T-helper 1 cell treated with Interleukin-12 subunit alpha and Interleukin-12 subunit beta and Interleukin-4 antibody, amounts not matched to agents 30 μg/mL and 1 μg/mL, for 36 hours (primary cell): ENCODE results near the gene IFI27L2.
"Not testable (repeated sequence)": the region's sequence is repeated elsewhere in the genome, so short reads cannot be mapped to it uniquely, and the experiment has no call there.

Experiments used
- H3K27ac Mint-ChIP-seq: one replicate; pipeline ENCODE4 v1.8.0; 2021; ENCODE audit warnings: mild to moderate bottlenecking, mixed read lengths
- H3K27me3 Mint-ChIP-seq: one replicate; pipeline ENCODE4 v1.8.0; 2021; ENCODE audit warnings: low read depth, mixed read lengths
- H3K36me3 Mint-ChIP-seq: one replicate; pipeline ENCODE4 v1.8.0; 2021; ENCODE audit warnings: low read depth, mixed read lengths
- H3K4me1 Mint-ChIP-seq: one replicate; pipeline ENCODE4 v1.8.0; 2021; ENCODE audit warnings: low read depth, mixed read lengths
- H3K4me3 Mint-ChIP-seq: one replicate; pipeline ENCODE4 v1.8.0; 2021; ENCODE audit warnings: mild to moderate bottlenecking, moderate library complexity, mixed read lengths
- H3K9me3 Mint-ChIP-seq: one replicate; pipeline ENCODE4 v1.8.0; 2021; ENCODE audit warnings: mixed read lengths

Gene IFI27L2

DNA sequence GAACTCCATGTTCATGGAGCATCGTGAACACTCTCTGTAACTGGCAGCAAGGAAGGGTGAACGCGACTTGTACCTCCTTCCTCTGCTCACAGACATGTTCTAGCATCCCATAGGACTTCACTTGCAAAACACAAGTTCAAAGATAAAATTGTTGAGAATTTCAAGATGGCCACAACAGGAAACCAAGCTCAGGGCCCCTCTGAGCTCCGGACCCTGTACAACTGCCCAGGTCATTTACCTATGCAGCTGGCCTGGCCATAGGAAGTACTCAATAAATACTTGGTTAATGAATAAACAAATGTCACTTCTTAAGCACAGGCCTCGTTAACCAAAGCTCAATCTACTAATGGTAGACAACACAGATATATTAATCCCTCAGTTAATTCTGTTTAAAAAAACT, 33.1 kb upstream of the IFI27L2 start:
- Mint-ChIP-seq H3K27ac (no peak overlapping the region), H3K27me3 (no peaks in the 10 kb centered on the region), H3K4me3 (no peak overlapping the region), H3K4me1 (peaks cover 41% of the 10 kb centered on the region), H3K9me3 (no peaks in the 10 kb centered on the region), H3K36me3 (no peaks in the 10 kb centered on the region)

DNA sequence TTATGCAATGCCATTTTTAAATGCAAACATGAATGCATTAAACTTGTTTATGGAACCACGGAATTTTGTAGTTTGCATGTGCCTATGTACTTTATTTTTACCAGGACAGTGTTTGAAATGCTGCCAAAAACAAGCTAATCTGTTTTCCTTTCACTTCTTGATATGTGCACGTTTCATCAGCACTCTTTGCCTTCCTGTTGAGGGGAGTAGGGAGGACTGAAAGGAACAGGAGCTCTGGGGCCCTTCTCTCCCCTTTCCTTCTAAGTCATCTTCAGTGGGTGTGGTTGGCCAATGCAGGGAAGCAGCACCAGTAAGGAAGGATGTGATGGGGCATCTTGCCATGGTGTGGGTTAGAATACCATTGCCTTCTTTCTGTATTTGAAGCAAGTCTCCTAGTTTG, 32.6 kb upstream of the IFI27L2 start:
- Mint-ChIP-seq H3K4me1 (peaks cover 42% of the 10 kb centered on the region), H3K36me3 (no peaks in the 10 kb centered on the region), H3K27me3 (no peaks in the 10 kb centered on the region), H3K9me3 (no peaks in the 10 kb centered on the region), H3K27ac (no peak overlapping the region), H3K4me3 (no peak overlapping the region)

GRCh38 chr14:94161058-94161457, 31.7 kb upstream of the IFI27L2 start:
- Mint-ChIP-seq H3K36me3 (no peaks in the 10 kb centered on the region), H3K4me3 (no peak overlapping the region), H3K9me3 (no peaks in the 10 kb centered on the region), H3K27me3 (no peaks in the 10 kb centered on the region), H3K27ac (no peak overlapping the region), H3K4me1 (peaks cover 44% of the 10 kb centered on the region)

GRCh38 chr14:94158239-94158883, 29.0 kb upstream of the IFI27L2 start:
- peaks cover 34% of the 10 kb centered on the region for H3K4me1 Mint-ChIP-seq
- peak overlapping the region; percentile 23 for H3K27ac Mint-ChIP-seq
- no peaks in the 10 kb centered on the region for H3K27me3 Mint-ChIP-seq
- no peaks in the 10 kb centered on the region for H3K9me3 Mint-ChIP-seq
- H3K4me3 Mint-ChIP-seq, result peak overlapping the region; percentile 16
- no peaks in the 10 kb centered on the region for H3K36me3 Mint-ChIP-seq

DNA sequence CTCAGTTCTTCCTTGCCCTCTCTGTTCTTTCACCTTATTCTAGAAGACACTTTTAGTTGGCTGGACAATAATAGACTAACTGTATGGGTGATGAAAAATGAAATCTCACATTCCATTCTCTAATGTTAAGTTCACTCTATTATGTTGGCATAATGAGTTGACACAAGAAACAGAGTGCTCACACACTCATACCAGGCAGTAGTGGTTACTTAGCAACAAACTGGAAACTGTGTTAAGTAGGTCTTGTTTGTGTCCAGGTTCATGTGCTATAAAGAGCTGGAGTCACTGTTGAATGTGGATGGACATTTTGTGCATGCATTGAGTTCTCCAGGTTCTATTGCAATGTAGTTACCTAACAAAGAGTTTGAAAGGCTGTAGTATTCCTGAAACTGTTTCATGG, 27.8 kb upstream of the IFI27L2 start:
- H3K9me3 Mint-ChIP-seq, result no peaks in the 10 kb centered on the region
- no peaks in the 10 kb centered on the region for H3K27me3 Mint-ChIP-seq
- H3K4me1 Mint-ChIP-seq, result peaks cover 31% of the 10 kb centered on the region
- no peaks in the 10 kb centered on the region for H3K36me3 Mint-ChIP-seq
- no peak overlapping the region for H3K4me3 Mint-ChIP-seq
- no peak overlapping the region for H3K27ac Mint-ChIP-seq

DNA sequence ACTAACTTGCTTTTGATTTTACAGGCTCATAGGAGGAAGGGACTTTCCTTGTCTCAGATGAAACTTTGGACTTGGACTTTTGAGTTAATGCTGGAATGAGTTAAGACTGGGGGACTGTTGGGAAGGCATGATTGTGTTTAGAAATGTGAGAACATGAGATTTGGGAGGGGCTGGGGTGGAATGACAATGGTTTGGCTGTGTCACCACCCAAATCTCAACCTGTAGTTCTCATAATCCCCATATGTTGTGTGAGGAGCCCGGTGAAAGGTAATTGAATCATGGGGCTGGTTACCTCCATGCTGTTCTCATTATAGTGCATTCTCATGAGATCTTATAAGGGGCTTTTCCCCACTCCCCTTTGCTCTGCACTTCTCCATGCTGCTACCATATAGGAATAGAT, 26.7 kb upstream of the IFI27L2 start:
- peaks cover 25% of the 10 kb centered on the region for H3K4me1 Mint-ChIP-seq
- H3K36me3 Mint-ChIP-seq, H3K9me3 Mint-ChIP-seq, H3K4me3 Mint-ChIP-seq, H3K27me3 Mint-ChIP-seq, H3K27ac Mint-ChIP-seq: not testable (repeated sequence)

DNA sequence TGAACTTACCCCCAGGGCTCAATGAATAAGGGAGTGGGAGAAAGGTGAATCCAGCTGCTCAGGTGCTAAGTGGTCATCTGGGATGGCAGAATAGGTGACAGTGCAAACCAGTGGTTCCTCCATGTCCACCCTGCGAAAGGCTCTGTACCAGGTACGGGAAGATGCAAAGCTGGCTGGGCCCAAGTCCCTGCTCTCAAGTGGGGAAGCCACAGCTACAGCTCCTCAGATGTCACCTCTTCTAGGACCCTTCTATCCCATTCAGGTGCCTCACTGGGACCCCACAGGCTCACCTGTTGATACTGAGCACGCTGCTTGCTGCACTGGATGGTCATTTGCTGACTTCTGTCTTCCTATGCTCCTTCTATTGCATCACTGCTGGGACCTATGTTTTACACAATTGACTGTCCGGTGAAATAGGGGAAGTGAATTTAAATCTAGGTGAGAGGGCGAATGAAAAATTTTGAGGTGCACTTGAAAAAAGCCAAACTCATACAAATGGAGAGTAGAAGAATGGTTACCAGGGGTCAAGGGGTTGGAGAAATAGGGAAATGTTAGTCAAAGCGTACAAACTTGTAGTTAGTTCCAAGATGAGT, 24.4 kb upstream of the IFI27L2 start:
- no peak overlapping the region for H3K4me3 Mint-ChIP-seq
- no peaks in the 10 kb centered on the region for H3K36me3 Mint-ChIP-seq
- no peak overlapping the region for H3K27ac Mint-ChIP-seq
- peaks cover 26% of the 10 kb centered on the region for H3K27me3 Mint-ChIP-seq
- H3K4me1 Mint-ChIP-seq, result peaks cover 17% of the 10 kb centered on the region
- H3K9me3 Mint-ChIP-seq, result no peaks in the 10 kb centered on the region

- H3K27me3 Mint-ChIP-seq, result peaks cover 30% of the 10 kb centered on the region
- H3K4me3 Mint-ChIP-seq, result no peak overlapping the region
- H3K36me3 Mint-ChIP-seq, result no peaks in the 10 kb centered on the region
- peaks cover 6% of the 10 kb centered on the region for H3K4me1 Mint-ChIP-seq
- no peaks in the 10 kb centered on the region for H3K9me3 Mint-ChIP-seq
- no peak overlapping the region for H3K27ac Mint-ChIP-seq
Measured at GRCh38 chr14:94152676-94153075, 23.3 kb upstream of the IFI27L2 start.

DNA sequence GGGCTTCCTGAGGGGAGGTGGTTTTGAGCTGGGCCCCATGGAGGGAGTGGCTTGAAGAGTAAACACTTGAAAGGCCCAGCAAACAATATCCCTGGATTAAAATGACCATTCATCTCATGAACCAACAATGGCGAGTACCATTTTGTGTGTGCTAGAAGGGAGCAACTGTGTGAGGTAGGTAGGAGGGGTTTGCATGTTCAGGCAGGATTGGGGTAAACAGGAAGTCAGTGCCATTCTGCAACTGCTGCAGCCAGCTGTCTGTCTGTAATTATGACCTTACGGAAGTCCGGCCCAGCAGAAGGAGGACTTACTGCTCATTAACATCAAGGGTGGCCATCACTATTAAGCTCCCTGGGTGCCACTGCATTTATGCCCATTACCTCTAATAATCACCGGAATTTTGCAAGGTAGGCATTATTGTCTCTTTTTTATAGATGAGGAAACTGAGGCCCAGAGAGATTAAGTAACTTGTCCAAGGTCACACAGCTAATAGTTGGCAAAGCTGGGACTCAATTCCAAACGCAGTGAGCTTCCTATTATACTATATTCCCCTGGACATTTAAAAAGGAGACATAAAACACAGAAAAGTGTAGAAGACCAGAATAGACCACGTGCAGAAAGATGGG, 16.6 kb upstream of the IFI27L2 start:
- Mint-ChIP-seq H3K4me1 (peaks cover 15% of the 10 kb centered on the region), H3K36me3 (no peaks in the 10 kb centered on the region), H3K9me3 (no peaks in the 10 kb centered on the region), H3K27me3 (peaks cover 24% of the 10 kb centered on the region), H3K4me3 (no peak overlapping the region), H3K27ac (no peak overlapping the region)

GRCh38 chr14:94144765-94145164, 15.4 kb upstream of the IFI27L2 start:
- no peak overlapping the region for H3K27ac Mint-ChIP-seq

DNA sequence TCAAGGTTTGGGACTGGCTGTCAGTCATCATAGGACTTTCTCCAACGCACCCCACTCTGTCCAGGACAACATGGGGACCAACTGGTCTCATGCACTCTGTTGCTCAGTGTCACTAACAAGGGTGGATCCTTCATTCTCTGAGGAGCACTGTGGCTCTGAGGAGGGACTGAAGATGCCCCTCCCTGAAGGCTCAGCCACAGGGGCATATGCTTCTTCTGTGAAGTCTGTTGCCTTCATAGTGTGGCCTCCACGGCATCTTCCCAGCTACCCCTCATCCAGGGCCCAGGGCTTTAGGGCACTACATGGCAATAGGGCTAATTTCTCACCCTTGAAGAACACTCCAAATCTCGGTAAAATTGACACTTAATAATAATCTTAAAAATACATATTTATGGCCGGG, 14.3 kb upstream of the IFI27L2 start:
- Mint-ChIP-seq H3K27ac (no peak overlapping the region), H3K9me3 (no peaks in the 10 kb centered on the region)

More at GRCh38 chr14:94144765-94145164, 15.4 kb upstream of the IFI27L2 start:
- Mint-ChIP-seq H3K4me3 (no peak overlapping the region), H3K9me3 (no peaks in the 10 kb centered on the region), H3K4me1 (peaks cover 15% of the 10 kb centered on the region), H3K36me3 (no peaks in the 10 kb centered on the region), H3K27me3 (peaks cover 13% of the 10 kb centered on the region)

DNA sequence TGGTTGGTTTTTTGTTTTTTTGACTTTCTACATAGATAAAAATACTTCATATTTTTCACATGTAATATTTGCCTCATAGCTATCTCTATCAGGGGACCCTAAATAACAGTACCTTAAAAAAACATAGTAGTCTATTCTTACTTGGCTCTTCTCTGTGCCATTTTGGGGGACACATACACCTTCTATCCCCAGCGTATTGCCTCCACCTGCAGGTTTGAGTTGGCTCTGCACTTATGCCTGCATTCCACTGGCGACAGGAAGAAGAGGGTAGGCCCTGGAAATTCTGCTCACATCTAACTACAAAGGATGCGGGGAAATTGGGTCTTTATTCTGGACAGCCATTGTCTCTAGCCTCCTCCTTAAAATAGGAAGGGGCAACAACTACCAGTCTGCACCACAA, 13.8 kb upstream of the IFI27L2 start:
- no peaks in the 10 kb centered on the region for H3K27me3 Mint-ChIP-seq
- no peak overlapping the region for H3K27ac Mint-ChIP-seq
- H3K4me3 Mint-ChIP-seq, result no peak overlapping the region
- peaks cover 15% of the 10 kb centered on the region for H3K4me1 Mint-ChIP-seq
- H3K36me3 Mint-ChIP-seq, result no peaks in the 10 kb centered on the region
- no peaks in the 10 kb centered on the region for H3K9me3 Mint-ChIP-seq

More for the DNA sequence above, 14.3 kb upstream of the IFI27L2 start:
- H3K27me3 Mint-ChIP-seq, result peaks cover 3% of the 10 kb centered on the region
- H3K4me1 Mint-ChIP-seq, result peaks cover 15% of the 10 kb centered on the region
- no peaks in the 10 kb centered on the region for H3K36me3 Mint-ChIP-seq
- no peak overlapping the region for H3K4me3 Mint-ChIP-seq

GRCh38 chr14:94142836-94143235, 13.4 kb upstream of the IFI27L2 start:
- no peaks in the 10 kb centered on the region for H3K9me3 Mint-ChIP-seq
- no peak overlapping the region for H3K27ac Mint-ChIP-seq
- H3K27me3 Mint-ChIP-seq, result no peaks in the 10 kb centered on the region
- no peak overlapping the region for H3K4me3 Mint-ChIP-seq
- H3K36me3 Mint-ChIP-seq, result no peaks in the 10 kb centered on the region
- peaks cover 15% of the 10 kb centered on the region for H3K4me1 Mint-ChIP-seq

DNA sequence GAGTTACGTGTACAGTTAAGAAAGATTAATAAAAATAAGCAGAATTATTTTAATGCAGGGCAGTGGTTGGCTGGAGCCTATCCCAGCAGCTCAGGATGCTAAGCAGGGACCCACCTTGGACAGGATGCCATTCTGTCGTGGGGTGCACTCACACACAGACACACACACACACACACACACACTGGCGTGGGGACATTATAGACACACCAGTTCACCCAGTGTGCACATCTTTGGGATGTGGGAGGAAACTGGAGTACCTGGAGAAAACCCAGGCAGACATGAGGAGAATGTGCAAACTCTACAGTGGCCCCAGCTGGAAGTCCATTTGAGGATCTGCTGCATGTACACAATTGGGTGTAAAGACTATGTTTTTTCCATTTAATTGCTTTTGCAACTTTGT, 12.8 kb upstream of the IFI27L2 start:
- Mint-ChIP-seq H3K9me3 (no peaks in the 10 kb centered on the region), H3K27me3 (no peaks in the 10 kb centered on the region), H3K27ac (no peak overlapping the region), H3K4me1 (peaks cover 13% of the 10 kb centered on the region), H3K36me3 (no peaks in the 10 kb centered on the region), H3K4me3 (no peak overlapping the region)

GRCh38 chr14:94139421-94139820, 10.0 kb upstream of the IFI27L2 start:
- peaks cover 14% of the 10 kb centered on the region for H3K9me3 Mint-ChIP-seq
- H3K4me3 Mint-ChIP-seq, result no peak overlapping the region
- no peak overlapping the region for H3K27ac Mint-ChIP-seq
- no peaks in the 10 kb centered on the region for H3K36me3 Mint-ChIP-seq
- peaks cover 4% of the 10 kb centered on the region for H3K4me1 Mint-ChIP-seq
- peaks cover 20% of the 10 kb centered on the region for H3K27me3 Mint-ChIP-seq
